GM18861 (cell line): Measurements from ENCODE around the gene TBXA2R.
"Not testable (repeated sequence)": the region's sequence is repeated elsewhere in the genome, so short reads cannot be mapped to it uniquely, and the experiment has no call there.

Source experiments
- ATAC-seq: cut with Tn5 transposase; IDR thresholded peaks from one replicate; pipeline ENCODE4 v1.9.1; 2021; ENCODE audit not compliant: unreplicated experiment

Gene TBXA2R

DNA sequence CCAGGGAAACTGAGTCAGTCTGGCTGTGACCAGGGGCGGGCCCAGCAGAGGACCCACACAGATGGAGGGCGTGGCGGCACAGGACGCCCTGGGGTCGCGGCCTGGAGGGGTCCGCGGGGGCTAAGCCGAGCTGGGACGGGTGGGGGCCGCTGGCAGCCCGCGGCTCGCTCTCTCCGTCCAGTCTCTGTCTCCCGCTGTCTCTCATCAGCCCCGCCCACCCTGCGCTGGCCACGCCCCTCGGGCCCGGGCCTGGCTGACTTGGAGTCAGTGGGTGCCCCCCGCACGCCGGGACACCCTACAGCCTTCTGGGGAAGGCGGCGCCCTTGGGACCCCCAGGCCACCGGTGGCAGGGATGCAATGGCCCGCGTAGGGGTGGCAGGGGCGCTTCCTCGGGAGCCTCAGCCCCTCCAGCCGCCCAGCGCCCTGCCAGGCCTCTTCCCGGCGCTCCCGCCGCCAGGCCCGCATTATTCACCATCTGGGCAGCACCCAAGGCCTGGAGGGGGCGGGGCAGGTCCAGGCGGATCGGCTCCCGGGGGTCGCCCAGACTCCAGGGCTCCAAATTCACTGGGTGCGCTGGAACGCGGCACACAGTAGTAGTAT lies at the start of gene TBXA2R:
TBXA2R (minus strand) TSS at position 186 of the 600 bp plus-strand sequence. CDS start 6,241 bp downstream, outside the sequence.
- ATAC-seq = no peak

DNA sequence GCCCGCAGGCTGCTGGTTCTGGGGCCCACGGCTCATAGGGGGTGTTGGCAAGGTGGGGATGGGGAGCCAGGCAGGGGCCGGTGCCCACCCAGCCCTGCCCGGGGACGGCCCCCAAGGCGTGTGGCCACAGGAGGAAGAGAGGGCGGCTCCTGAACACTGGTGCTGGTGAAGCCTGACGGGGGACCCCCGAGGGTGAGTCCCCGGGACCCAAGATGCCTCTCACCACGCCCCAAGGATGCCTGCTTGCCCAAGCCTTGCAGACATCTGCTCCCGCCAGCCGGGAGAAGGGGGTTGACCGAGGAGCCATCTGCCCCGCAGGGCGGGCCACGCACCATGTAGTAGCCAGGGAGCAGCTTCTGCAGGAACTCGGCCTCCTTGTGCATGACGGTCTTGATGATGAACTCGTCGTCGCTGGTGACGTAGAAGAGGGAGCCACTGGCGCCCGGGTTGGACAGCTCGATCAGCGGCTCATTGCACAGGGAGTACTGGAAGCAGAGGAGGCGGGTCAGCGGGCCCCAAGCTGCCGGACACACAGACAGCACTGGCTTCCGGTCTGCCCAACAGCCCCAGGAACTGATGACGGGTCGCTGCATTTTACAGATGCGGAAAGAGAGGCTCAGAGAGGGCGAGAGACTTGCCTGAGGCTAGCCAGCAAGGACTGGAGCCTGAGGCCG lies 49.5 kb upstream of the TBXA2R start:
- ATAC-seq = no peak

DNA sequence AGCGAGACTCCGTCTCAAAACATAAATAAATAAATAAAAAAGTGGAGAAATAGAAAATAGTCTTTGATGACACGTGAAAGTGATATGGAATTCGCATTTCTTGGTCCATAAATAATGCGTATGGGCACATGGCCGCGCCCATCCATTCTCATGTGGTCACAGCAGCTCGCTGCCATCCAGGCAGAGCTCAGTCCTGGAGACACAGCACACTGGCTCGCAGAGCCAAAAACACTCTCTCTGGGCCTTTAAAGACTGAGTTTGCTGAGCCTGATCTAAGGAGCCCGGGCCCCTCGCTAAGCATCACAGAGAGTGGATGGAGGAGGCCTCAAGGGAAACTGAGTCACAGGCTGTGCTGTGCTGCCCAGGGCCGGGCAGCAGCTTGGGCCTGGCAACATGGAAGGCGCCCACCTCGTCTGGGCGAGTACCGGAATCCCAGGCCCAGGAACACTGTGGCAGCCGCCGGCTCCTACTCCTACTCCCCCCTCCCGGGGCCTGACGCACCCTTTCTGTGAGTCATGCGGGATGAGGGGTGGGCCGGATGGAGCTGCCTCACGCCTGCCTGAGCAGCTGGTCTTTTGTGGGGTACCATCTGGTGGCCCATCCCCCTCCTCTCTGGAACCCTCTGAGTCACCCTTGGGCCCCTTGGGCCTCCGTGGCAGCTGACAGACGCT lies 48.9 kb upstream of the TBXA2R start:
- ATAC-seq = no peak

DNA sequence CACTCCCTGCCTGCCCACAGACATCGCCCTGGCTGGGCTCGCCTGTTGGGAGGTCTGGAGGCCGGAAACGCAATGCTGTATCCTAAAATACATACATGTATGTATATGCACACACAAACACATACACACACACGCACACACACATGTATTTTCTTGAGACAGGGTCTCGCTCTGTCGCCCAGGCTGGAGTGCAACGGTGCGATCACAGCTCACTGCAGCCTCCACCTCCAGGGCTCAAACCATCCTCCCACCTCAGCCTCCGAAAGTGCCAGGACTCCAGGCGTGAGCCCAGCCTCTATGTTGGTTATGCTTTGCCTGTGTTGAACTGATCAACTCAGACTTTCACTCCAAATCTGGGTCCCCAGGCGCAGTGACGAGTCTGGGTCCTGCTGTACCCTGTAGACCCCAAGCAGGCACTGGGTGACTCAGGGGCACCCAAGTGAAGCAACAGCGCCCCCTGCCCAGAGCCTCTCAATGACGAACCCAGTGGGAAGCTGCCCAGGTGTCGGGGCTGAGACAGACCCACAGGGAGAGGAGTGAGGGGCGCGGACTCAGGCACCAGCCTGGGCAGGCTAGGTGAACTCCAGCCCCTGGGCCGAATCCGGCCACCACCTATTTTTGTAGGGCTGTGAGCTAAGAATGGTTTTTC lies 47.3 kb upstream of the TBXA2R start:
- no peak for ATAC-seq

DNA sequence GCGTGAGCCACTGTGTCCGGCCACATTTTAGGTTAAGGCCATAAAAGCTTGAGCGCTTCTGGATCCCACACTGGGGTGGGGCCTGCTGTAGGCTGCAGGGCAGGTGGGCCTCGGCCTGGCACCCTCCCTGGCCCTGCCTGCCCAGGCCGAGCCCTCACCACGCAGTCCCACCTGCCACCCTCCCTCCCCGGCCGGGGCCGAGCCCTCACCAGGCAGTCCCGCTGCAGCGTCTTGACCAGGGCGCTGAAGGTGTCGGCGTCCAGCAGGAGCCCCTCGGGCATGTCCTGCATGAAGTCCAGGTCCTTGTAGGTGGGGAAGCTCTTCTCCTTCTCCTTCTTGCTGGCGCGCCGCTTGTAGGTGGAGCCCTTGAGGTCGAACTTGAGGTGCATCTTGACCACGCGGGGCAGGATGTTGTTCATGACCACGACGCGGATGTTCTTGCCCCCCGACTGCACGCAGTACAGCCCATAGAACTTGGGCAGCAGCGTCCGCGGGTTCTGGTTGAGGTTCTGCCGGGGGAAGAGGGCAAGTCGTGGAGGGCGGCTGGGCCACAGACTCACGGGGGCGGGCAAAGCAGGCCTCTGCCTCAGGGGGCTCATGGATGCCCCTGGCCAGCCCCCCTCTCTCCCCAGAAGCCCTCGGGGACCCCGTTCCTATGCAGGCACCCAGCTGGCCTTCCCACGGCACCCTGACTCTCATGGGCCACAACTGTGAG lies 46.6 kb upstream of the TBXA2R start:
- no peak for ATAC-seq

DNA sequence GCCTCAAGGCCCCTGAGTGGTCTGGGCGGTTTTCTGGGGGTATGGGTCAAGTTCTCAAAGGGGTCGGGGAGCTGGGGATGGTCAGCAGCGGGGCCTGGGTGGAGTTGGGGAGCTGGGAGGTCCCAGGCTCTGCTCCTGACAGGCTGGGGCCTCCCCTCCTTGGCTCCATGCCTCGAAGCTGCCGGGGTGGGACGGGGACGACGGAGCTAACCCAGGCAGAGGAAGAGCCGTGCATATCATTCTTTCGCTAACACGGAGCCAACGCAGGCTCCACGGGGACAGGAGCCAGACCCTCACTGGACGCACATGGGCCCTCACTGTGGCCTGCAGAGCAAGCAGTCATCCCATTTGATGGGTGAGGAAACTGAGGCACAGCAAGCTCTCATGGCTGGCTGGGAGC lies 45.7 kb upstream of the TBXA2R start:
- ATAC-seq = no peak

DNA sequence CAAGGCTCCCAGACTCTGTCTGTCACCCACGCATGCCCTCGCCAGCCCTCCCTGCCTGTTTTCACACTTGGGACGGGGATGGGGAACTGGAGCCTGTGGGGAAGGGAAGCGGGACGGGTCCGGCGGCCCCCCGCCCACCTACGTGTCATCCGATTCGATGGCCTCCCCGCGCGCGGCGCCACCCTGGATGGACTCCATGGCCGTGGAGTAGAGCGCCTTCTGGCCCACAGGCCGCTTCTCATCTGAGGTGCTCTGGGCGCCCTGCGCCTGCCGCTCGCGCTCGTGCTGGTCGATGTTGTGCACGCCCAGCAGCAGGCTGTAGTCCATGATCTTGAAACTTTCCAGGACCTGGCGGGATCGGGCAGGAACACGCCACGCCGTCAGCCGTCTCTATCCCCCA lies 45.0 kb upstream of the TBXA2R start:
- ATAC-seq = no peak

DNA sequence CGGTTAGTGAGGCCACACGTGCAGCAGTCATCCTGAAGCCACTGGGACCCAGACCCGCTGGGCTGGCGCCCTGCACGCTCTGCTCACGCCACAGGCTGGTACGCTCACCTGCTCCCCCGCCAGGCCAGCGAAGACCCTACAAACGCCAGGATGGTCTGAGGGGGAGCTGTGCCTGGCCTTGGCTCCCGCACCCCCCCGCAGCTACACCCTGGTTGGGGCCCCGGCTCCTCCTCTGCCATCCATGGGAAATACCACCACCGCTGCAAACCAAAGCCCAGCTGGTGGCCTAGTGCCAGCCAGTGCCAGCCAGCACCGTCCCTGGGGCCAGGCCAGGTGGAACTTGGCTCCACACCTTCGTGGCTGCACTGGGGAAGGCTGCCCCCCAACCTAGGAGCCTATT lies 43.2 kb upstream of the TBXA2R start:
- no peak for ATAC-seq

DNA sequence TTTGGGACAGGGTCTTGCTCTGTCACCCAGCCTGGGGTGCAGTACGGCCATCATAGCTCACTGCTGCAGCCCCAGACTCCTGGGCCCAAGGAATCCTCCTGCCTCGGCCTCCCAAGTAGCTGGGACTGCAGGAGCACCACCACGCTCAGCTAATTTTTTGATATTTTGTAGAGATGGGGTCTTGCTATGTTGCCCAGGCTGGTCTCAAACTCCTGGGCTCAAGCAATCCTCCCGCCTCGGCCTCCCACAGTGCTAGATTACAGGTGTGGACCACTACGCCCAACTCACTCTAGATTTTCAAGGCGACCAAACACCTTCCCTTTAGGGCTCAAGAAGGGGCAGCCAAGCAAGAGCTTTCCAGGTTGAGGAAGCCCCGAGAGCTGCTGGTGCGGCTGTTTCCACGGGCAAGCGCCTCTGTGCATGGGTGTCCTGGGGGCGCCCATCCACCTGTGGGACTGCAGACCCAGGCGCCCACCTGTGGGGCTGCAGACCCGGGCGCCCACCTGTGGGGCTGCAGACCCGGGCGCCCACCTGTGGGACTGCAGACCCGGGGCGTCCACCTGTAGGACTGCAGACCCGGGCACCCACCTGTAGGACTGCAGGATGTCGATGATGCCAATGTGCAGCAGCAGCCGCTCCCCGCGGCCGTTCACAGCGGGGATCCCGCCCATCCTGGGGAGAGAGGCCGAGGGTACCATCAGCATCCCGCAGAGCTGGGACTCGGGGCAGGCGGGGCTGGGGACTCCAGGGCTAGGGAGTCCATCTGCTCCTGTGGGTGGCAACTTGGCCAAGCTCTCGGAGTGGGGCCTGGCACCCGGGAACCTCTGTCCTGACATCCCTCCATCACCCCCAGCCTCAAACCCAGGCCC lies 41.6 kb upstream of the TBXA2R start:
- ATAC-seq = no peak

DNA sequence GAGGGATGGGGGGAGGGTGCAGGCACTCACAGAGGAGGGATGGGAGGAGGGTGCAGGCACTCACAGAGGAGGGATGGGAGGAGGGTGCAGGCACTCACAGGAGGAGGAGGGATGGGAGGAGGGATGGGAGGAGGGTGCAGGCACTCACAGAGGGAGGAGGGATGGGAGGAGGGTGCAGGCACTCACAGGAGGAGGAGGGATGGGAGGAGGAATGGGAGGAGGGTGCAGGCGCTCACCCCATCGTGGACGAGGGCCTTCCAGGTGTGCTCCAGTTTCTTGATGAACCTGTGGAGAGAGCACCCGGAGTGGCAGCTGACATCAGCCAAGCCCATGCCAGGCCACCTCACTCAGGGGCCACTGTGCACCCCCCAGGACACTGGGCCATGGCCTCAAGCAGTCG lies 40.4 kb upstream of the TBXA2R start:
- not testable (repeated sequence) for ATAC-seq

DNA sequence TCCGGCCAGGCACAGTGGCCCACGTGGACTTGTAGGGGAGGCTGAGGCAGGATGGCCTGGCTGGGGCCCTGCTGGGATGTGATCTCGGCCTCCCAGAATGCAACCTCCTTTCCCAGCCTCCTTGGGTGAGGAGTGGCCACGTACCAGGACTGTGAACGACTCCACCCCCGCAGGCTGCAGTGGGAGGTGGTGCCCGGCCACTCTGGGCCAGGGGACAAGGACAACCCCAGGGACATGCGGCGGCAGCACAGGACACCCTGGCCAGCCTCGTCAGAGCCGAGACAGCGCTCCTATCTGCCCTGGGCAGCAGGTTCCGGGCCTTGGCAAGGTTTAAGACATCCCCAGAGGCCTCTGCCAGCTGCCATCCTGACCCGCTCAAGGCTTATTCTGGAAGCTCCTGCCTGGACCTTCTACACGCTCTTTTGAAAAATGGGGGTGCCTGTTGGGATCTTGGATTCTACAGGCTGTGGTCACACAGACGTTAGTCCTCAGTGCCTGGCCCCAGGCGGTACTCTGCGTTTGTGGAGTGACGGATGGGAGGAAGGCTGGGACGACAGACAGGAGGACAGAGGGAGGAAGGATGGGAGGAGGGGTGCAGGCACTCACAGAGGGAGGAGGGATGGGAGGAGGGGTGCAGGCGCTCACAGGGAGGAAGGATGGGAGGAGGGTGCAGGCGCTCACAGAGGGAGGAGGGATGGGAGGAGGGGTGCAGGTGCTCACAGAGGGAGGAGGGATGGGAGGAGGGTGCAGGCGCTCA lies 39.8 kb upstream of the TBXA2R start:
- no peak for ATAC-seq

DNA sequence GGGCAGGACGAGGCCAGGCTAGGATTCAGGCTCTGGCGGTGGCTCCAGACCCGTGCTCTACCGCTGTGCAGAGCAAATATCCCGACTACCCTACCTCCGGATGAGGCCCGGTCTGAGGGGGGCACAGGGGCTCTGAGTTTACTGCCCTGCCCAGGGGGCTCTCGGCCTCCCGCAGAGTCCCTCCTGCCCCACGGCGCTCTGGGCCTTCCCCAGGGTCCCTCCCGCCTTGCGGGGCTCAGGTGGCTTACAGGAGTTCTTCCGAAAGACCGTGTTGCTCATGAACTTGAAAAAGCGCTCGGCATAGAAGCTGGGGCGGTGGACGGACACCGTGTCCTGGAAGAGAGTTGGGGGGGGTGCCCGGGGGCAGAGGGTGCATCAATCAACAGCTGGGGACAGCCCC lies 39.1 kb upstream of the TBXA2R start:
- ATAC-seq = no peak

DNA sequence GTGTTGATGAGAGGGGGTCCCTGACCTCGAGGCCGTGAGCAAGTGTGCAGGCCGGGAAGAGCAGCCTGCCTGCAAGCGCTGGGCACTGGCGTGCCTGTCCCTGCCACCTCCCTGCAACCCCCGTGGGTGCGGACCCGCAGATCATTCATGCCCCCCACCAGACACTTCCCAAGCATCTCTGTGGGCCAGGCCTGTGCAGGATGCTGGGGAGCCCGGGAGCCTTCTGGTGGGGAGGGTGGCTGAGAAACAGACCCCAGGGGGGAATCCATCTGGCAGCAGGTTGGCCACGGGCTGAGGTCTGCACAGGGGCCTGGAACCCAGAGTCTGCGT lies 38.4 kb upstream of the TBXA2R start:
- ATAC-seq = no peak

DNA sequence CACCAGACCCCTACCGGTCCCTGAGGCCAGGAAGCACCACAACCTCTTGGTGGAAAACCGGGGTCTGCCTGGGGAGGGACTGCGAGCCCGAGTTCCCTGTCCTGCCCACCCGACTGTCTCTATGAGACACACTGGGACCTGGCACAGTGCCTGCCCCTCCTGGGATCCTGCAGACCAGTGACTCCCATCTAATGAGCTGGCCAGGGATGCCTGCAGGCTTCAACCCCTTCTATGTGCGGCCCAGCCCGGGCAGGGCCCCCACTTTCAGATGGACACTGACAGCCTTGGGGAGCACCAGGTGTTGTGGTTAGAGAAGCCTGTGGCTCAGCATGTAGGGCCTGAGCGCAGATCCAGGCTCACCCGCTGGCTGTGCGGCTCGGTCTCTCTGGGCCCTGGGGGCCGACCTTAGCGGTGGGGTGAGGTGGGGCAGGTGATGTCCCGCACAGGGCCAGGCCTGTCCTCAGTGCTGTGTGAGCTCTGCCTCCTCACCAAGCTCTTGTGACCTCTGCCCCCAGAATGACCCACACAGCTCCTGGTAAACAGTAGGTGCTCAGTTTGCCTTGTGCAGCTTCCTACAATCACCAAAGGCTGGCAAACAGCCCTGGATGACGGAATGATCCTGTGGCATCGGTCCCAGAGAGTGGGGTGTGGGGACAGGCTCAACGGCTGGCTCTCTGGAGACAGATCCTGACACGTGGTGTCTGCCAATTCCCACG lies 37.8 kb upstream of the TBXA2R start:
- ATAC-seq = no peak

DNA sequence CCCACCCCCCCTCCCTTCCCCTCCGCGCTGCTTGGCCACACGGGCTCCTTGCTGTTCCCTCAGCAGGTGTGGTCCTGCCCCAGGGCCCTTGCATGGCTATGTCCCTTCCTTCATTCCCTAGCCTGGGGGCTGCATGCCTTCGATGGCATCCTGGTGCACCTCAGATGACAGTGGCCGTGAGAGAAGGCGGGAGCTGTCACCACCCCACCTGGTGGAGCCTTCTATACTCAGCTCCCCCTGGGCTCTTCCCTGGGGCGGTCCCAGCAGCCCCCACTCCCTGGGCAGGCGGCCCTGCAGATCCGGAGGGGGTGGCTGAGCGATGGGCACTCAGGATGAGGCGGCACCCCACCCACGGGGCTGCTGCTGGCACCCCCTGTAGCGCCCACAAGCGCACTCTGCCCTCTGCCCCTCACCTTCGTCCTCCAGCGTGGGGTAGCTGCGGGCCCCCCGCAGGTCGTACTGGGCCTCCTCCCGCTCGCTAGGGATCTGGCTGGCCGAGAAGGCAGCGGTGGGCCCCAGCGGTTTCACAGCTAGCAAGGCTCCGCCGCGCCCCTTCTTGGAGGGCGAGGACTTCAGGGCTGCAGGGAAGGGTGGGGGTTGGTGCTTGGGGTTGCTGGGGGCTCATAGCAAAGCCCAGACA lies 37.1 kb upstream of the TBXA2R start:
- no peak for ATAC-seq

DNA sequence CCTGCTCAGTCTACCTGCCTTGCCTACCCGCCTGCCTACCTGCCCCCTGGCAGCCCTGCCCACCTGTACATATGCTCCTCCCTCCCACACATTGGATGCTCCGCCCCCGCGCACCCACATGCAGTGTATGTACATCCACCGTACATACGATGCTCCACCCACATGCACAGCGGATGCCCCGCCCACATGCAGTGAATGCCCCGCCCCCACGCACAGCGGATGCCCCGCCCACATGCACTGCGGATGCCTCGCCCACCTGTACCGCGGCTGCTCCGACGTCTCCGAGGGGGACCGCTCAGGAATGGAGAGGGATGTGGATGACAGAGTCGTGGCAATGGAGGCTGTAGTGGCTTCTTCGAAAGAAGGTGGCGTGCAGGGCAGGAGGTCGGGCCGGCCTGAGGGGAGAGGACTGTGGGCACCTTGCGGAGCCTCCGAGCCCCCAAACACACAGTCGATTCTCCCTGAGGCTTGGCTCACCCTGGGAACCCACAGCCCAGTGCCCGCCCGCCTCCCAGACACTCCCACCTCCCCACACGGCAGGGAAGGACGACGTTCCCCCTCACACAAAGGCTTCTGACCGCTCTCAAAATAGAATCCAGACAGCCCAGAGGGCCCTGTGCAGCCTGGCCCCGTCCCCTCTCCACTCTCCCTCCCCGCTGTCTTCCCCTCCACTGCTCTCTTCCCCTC lies 36.5 kb upstream of the TBXA2R start:
- no peak for ATAC-seq

DNA sequence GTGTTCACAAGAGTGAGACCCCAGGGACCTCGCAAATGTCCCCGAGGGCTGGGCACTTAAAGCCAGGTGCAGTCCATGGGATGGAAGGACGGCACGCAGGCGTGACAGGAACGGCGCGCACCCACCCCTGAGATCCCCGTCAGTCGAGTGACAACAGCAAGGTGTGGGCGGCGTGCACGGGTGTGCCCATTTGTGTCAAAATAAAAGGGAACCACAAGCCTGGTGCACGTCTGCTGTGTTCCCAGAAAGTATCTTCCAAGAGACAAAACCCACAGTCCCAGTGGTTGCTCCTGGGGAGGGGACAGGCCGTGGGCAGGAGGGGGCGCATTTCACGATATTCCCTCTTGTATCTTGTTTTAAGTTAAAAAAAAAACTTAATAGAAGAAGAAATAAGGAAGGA lies 35.6 kb upstream of the TBXA2R start:
- ATAC-seq = no peak
